HUES64 (cell line): ENCODE results near the gene TBL3.
"Not testable (repeated sequence)": the region's sequence is repeated elsewhere in the genome, so short reads cannot be mapped to it uniquely, and the experiment has no call there.

Experiments used
- H3K27ac ChIP-seq: 2 replicates; pipeline ENCODE4 v1.7.0; 2013; ENCODE audit warnings: low read depth, low read length, inconsistent platforms
- H3K27me3 ChIP-seq: 2 replicates; pipeline ENCODE4 v1.6.1; 2013; ENCODE audit warnings: mild to moderate bottlenecking, low read length; ENCODE audit not compliant: insufficient read depth
- H3K36me3 ChIP-seq: 2 replicates; pipeline ENCODE4 v1.6.1; 2013; ENCODE audit warnings: mild to moderate bottlenecking, low read length; ENCODE audit not compliant: insufficient read depth
- H3K4me1 ChIP-seq: 2 replicates; pipeline ENCODE4 v1.6.1; 2013; ENCODE audit warnings: mild to moderate bottlenecking, low read length, moderate library complexity; ENCODE audit not compliant: insufficient read depth
- H3K4me3 ChIP-seq: 2 replicates; pipeline ENCODE4 v1.5.1; 2013; ENCODE audit warnings: mild to moderate bottlenecking, low read length, moderate library complexity
- H3K9ac ChIP-seq: 2 replicates; pipeline ENCODE4 v1.6.1; 2013; ENCODE audit warnings: mild to moderate bottlenecking, low read depth, low read length
- H3K9me3 ChIP-seq: 2 replicates; pipeline ENCODE4 v1.6.1; 2013; ENCODE audit warnings: low read depth, low read length; ENCODE audit not compliant: insufficient read depth
- WGBS: fragments of 150-250, 120-280 bp; methylation state at CpG from one replicate; pipeline ENCODE4 v1.1.7; 2013; ENCODE audit warnings: missing lambda C conversion rate; 5-methylcytosine and 5-hydroxymethylcytosine counted together

The TBL3 gene

DNA sequence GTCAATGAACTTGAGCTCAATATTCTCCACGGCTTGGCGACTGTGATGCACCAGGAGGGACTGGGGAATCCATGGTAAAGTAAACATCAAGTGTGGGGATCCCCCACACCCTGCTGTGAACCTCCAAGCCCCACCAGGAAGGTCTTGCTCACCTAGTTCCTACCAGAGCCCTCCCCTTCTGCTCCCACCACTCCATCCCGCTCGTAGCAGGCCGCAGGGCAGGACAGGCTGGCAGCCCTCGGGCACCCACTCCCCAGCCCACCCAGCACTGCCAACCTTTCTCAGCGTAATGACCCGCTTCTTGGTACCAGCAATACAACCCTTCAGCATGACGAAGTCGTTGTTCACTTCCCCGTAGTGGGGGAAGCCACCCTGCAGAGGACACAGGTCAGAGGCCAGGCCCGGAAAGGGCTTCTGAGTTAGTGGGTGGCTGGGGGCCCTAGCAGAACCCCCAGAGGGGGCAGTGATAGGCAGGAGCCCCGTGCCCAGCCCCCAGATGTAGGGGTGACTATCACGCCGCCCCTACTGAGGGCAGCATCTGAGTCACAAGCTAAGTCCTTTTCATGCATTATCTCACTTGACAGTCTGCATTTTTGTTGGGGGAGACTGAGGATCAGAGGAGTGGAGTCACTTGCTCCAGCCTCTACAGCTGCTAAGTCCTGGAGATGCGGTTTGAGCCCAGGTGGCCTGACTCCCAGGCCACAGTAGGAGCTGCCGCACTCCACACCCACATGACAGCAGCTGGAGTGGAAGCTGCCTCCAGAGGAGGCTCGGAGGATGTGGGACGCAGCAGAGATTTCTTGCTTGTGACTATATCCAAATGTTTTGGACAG, 26.1 kb upstream of the TBL3 start:
- Histone ChIP-seq H3K36me3 (peaks cover 2% of the 10 kb centered on the region), H3K9ac (no peak overlapping the region), H3K4me3 (no peak overlapping the region), H3K9me3 (no peaks in the 10 kb centered on the region), H3K27ac (no peak overlapping the region), H3K4me1 (0 out of 2 replicates have a peak, but pooled peaks cover 5% of the 10 kb centered on the region), H3K27me3 (peaks cover 5% of the 10 kb centered on the region; the same call in 1 of the 2 replicates)
- 91% methylated on average over 19 of the region's 19 CpGs for WGBS

DNA sequence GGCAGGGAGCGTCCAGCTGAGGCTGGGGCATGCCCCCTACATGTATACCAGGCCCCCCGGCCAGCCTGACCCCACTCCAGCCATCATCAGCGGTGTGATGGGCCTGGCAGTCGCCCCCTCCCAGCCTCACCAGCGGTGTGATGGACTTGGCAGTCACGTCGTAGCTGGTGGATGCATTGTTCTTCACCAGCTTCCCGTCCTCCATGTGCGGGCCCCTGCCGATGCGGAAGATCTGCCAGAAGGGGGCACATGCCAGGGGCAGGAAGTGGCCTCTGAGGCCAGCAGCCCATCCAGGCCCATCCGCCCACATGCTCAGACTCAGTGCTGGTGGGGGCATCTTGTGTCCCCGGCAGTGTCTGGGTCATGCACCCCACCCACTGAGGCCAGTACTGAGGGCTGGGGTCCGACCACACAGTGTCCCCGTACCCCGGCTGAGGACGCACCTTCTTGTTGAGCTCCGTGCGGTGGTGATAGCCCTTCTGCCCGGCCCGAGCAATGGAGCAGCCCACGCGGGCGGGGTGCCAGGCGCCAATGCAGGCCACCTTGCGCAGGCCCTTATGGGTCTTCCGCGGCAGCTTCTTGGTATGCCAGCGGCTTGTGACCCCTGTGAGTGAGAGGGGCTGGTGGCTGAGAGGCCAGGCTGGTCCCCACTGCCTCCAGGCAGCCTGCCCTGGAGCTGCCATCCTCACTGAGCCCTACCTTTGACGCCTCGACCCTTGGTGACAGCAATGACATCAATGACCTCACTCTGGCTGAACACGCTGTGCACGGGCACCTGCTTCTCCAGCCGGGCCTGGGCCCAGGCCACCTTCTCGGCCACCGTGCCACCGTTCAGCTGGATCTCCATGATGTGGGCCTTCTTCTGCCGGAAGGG, 25.1 kb upstream of the TBL3 start:
- no peaks in the 10 kb centered on the region for H3K9me3 ChIP-seq
- H3K36me3 ChIP-seq: no peaks in the 10 kb centered on the region
- 92% methylated on average over 38 of the region's 38 CpGs for WGBS
- H3K27ac ChIP-seq: no peak overlapping the region
- no peak overlapping the region for H3K9ac ChIP-seq
- H3K4me3 ChIP-seq: no peak overlapping the region
- H3K27me3 ChIP-seq: peaks cover 5% of the 10 kb centered on the region; the same call in 1 of the 2 replicates
- 0 out of 2 replicates have a peak, but pooled peaks cover 5% of the 10 kb centered on the region for H3K4me1 ChIP-seq

DNA sequence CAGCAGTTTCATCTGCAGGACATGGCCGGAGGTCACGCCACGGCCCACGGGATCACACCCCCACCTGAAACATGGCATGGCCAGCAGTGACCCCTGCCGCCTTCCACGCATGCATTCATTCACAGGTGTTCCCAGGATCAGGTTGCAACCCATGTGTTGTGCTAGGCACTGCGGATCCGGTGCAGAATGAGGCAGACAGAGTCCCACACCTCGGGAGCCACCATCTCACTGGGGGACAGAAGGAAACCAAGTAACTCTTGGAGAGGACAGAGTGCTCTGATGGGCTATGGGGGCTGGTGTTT, 24.5 kb upstream of the TBL3 start:
- no peaks in the 10 kb centered on the region for H3K36me3 ChIP-seq
- H3K9me3 ChIP-seq: no peaks in the 10 kb centered on the region
- no peak overlapping the region for H3K9ac ChIP-seq
- no peak overlapping the region for H3K27ac ChIP-seq
- H3K27me3 ChIP-seq: peaks cover 2% of the 10 kb centered on the region; the same call in 1 of the 2 replicates
- no peaks in the 10 kb centered on the region for H3K4me1 ChIP-seq
- H3K4me3 ChIP-seq: no peak overlapping the region
- WGBS: 95% methylated on average over 9 of the region's 9 CpGs

DNA sequence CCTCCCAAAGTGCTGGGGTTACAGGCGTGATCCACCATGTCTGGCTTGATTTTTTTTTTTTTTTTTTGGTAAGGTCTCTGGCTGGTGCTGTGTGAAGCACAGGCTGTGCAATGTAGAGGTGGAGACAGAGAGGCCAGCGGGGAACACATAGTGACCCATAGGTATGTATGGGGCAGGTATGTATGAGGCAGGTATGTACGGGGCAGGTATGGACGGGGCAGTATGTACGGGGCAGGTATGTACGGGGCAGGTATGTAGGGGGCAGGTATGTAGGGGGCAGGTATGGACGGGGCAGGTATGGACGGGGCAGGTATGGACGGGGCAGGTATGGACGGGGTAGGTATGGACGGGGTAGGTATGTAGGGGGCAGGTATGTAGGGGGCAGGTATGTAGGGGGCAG, 22.3 kb upstream of the TBL3 start:
- no peak overlapping the region for H3K27ac ChIP-seq
- 94% methylated on average over 10 of the region's 11 CpGs for WGBS

DNA sequence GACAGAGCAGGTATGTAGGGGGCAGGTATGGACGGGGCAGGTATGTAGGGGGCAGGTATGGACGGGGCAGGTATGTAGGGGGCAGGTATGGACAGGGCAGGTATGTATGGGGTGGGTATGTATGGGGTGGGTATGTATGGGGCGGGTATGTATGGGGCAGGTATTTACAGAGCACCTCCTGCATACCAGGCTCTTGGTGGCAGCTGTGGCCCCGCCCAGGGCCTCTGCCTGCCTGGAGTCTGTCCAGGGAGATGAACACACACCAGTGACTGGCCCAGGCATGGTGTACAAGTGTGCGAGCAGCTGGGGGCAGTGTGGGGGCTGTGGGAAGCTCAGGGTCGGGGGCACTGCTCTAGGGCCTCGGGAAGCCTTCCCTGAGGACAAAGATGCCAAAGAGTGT, 21.8 kb upstream of the TBL3 start:
- 84% methylated on average over 7 of the region's 7 CpGs for WGBS
- H3K9ac ChIP-seq: no peak overlapping the region
- no peaks in the 10 kb centered on the region for H3K9me3 ChIP-seq
- no peak overlapping the region for H3K27ac ChIP-seq
- H3K36me3 ChIP-seq: no peaks in the 10 kb centered on the region
- no peaks in the 10 kb centered on the region for H3K27me3 ChIP-seq
- H3K4me1 ChIP-seq: no peaks in the 10 kb centered on the region
- no peak overlapping the region for H3K4me3 ChIP-seq

More for the DNA sequence above, 22.3 kb upstream of the TBL3 start:
- H3K4me1 ChIP-seq: no peaks in the 10 kb centered on the region
- no peaks in the 10 kb centered on the region for H3K9me3 ChIP-seq
- no peak overlapping the region for H3K9ac ChIP-seq
- H3K27me3 ChIP-seq: no peaks in the 10 kb centered on the region
- H3K4me3 ChIP-seq: no peak overlapping the region
- H3K36me3 ChIP-seq: no peaks in the 10 kb centered on the region

DNA sequence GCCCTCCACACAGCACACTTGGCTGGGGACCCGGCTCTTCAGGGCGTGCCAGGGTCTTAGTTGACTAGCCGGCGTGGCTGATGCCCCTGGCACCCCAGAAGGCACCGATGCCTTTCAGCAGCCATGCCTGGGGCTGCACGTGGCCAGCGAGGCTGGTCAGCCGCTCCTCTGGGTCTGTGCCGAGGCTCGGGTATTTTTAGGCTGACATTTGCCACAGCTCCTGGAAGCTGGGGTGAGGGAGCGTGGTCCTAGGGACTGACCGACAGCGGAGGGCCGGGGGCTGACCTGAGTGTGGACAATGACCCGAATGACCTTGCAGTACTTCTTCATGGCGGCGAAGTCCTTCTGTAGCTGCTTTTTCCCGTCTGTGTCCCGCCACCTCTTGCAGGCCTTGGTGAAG, 21.3 kb upstream of the TBL3 start:
- 93% methylated on average over 19 of the region's 19 CpGs for WGBS
- Histone ChIP-seq H3K27me3 (no peaks in the 10 kb centered on the region), H3K9me3 (no peaks in the 10 kb centered on the region), H3K4me1 (no peaks in the 10 kb centered on the region), H3K36me3 (no peaks in the 10 kb centered on the region), H3K9ac (no peak overlapping the region), H3K4me3 (no peak overlapping the region), H3K27ac (no peak overlapping the region)

DNA sequence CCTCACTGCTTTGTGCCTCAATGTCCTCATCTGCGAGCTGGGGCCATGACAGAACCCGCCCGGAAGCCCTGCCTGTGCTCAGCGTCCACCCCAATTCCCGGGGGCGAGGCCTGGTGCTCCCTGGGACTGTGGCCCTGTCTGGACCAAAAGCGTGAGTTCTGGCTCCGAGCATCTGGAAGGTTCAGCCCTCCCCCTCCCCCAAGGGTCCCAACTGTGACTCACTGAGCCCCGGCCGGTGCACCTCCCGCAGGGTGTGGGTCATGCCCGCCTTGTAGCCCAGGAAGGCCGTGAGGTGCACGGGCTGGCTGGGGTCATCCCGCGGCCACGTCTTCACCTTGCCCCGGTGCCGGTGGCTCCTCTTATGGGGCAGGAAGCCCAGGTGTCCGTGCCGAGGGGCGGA, 18.1 kb upstream of the TBL3 start:
- Histone ChIP-seq H3K9ac (no peak overlapping the region), H3K4me3 (no peak overlapping the region), H3K4me1 (no peaks in the 10 kb centered on the region; the same call in 1 of the 2 replicates), H3K27ac (no peak overlapping the region), H3K36me3 (no peaks in the 10 kb centered on the region), H3K27me3 (no peaks in the 10 kb centered on the region), H3K9me3 (no peaks in the 10 kb centered on the region)
- 94% methylated on average over 22 of the region's 22 CpGs for WGBS

DNA sequence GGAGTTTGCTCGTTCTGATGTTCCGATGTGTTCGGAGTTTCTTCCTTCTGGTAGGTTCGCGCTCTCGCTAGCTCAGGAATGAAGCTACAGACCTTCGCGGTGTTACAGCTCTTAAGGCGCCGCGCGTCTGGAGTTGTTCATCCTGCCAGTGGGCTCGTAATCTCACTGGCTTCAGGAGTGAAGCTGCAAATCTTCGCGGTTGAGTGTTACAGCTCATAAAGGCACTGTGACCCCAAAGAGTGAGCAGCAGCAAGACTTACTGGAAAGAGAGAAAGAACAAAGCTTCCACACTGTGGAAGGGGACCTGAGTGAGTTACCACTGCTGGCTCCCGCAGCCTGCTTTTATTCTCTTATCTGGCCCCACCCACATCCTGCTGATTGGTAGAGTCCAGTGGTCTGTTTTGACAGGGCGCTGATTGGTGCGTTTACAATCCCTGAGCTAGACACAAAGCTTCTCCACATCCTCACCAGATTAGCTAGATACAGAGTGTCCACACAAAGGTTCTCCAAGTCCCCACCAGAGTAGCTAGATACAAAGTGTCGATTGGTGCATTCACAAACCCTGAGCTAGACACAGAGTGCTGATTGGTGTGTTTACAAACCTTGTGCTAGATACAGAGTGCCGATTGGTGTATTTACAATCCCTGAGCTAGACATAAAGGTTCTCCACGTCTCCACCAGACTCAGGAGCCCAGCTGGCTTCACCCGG, 14.3 kb upstream of the TBL3 start:
- not testable (repeated sequence) for H3K9me3 ChIP-seq, H3K4me3 ChIP-seq, H3K27ac ChIP-seq, H3K4me1 ChIP-seq, H3K27me3 ChIP-seq, H3K9ac ChIP-seq
- peaks cover 17% of the 10 kb centered on the region for H3K36me3 ChIP-seq
- 94% methylated on average over 19 of the region's 22 CpGs for WGBS

DNA sequence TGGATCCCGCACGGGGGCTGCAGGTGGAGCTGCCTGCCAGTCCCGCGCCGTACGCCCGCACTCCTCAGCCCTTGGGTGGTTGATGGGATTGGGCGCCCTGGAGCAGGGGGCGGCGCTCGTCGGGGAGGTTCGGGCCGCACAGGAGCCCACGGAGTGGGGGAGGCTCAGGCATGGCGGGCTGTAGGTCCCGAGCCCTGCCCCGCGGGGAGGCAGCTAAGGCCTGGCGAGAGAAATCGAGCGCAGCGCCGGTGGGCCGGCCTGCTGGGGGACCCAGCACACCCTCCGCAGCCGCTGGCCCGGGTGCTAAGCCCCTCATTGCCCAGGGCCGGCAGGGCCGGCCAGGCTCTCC, 13.7 kb upstream of the TBL3 start:
- WGBS: 96% methylated on average over 30 of the region's 30 CpGs
- peaks cover 22% of the 10 kb centered on the region for H3K36me3 ChIP-seq
- H3K4me1 ChIP-seq, H3K9ac ChIP-seq, H3K27ac ChIP-seq, H3K27me3 ChIP-seq, H3K4me3 ChIP-seq, H3K9me3 ChIP-seq: not testable (repeated sequence)

DNA sequence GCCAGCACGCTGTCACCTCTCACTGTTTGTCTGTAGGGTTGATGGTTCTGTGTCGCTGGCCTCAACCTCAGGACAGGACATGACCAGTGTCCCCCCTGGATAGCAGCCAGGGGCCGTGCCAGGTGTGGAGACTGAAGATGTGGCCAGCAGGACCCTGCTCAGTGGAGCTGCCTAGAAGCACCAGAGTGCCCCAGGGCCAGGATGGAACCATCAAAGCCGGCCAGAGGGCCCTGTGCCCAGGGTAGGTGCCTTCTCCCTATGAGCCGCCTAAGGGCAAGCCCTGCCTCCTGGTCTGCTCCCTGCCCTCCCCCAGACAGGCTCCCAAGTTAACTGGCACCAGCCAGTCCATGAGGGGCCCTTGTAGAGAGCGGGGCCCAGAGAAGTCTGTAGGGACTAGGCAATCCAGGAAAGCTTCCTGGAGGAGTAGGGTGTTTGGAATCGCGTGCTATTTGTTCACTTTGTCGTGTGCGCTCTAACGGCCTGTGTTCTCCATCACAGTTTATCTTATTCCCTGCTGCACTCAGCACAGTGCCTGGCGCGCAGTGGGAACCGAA, 13.1 kb upstream of the TBL3 start:
- Histone ChIP-seq H3K27ac (no peak overlapping the region), H3K27me3 (no peaks in the 10 kb centered on the region), H3K4me3 (peak overlapping the region; percentile 96), H3K9ac (no peak overlapping the region), H3K36me3 (peaks cover 29% of the 10 kb centered on the region), H3K9me3 (no peaks in the 10 kb centered on the region), H3K4me1 (peaks cover 4% of the 10 kb centered on the region)
- 53% methylated on average over 14 of the region's 14 CpGs for WGBS
